Pericardium fibroblast (primary cell): ENCODE results near the gene PSMB10. TPM values are rescaled to one million over a fixed set of nuclear protein-coding genes. Genes with fewer than 3 reads are reported as not detected.

Experiments
- total RNA-seq: library from RNA; depleted of rRNA; stranded (reverse); fragments of >200 nt; gene quantifications from 2 replicates; pipeline ENCODE4 v1.2.3, GENCODE V29; 2015

The PSMB10 gene
- 28.0 and 38.6 TPM in 2 replicates for total RNA-seq

GRCh38 chr16:67936124-67936879 lies at the start of gene PSMB10:
Gene PSMB10, minus strand, starts transcription at chr16:67936850. Its CDS starts 101 bp downstream, at chr16:67936749.

GRCh38 chr16:67979955-67980678 lies 43.5 kb upstream of the PSMB10 start, which contains the start of gene DPEP3:
Gene DPEP3, minus strand, starts transcription at chr16:67980499. Its CDS starts 119 bp downstream, at chr16:67980380.

GRCh38 chr16:67968400-67969253 lies 32.0 kb upstream of the PSMB10 start, which contains the start of gene SLC12A4:
Gene SLC12A4, minus strand, starts transcription at chr16:67968637. Its CDS starts 84 bp downstream, at chr16:67968553.

GRCh38 chr16:67943619-67944504 lies 7.2 kb upstream of the PSMB10 start, which contains the start of gene LCAT:
Gene LCAT, minus strand, starts transcription at chr16:67944120. Its CDS starts 19 bp downstream, at chr16:67944101.

GRCh38 chr16:67931712-67932461 lies 4.8 kb downstream of the PSMB10 start, which contains the start of gene CTRL:
Gene CTRL, minus strand, starts transcription at chr16:67931862. Its CDS starts 10 bp downstream, at chr16:67931852.

GRCh38 chr16:67892899-67893742 lies 43.5 kb downstream of the PSMB10 start, which contains the start of gene PSKH1:
Gene PSKH1, plus strand, starts transcription at chr16:67893254. Its CDS starts 15,496 bp downstream, at chr16:67908750.

GRCh38 chr16:67884684-67885083 lies 52.0 kb downstream of the PSMB10 start, which contains the start of gene NRN1L:
Gene NRN1L, plus strand, starts transcription at chr16:67884885. Its CDS starts 19 bp downstream, at chr16:67884904.

Other genes starting within 250 kb of the PSMB10 start
- gene GFOD2, start 217.5 kb downstream of the PSMB10 start, total RNA-seq, result 6.5 and 8.5 TPM in 2 replicates
- gene RANBP10, start 130.3 kb downstream of the PSMB10 start, total RNA-seq, result 5.0 and 5.2 TPM in 2 replicates
- gene TSNAXIP1, start 130.0 kb downstream of the PSMB10 start, total RNA-seq, result 0.26 and 0.58 TPM in 2 replicates
- gene THAP11, start 94.5 kb downstream of the PSMB10 start, total RNA-seq, result 39.7 and 52.5 TPM in 2 replicates
- 193 and 272 TPM in 2 replicates for gene NUTF2, start 89.9 kb downstream of the PSMB10 start, total RNA-seq
- gene CENPT, start 89.2 kb downstream of the PSMB10 start, total RNA-seq, result 32.6 and 32.7 TPM in 2 replicates
- 37.6 TPM in 2 replicates for gene EDC4, start 63.8 kb downstream of the PSMB10 start, total RNA-seq
- gene NRN1L, start 52.0 kb downstream of the PSMB10 start, total RNA-seq, result 0.47 and 0.77 TPM in 2 replicates
- gene PSKH1, start 43.6 kb downstream of the PSMB10 start, total RNA-seq, result 13.1 and 15.5 TPM in 2 replicates
- 0.34 TPM in 1 of 2 replicates, not detected in the other for gene CTRL, start 5.0 kb downstream of the PSMB10 start, total RNA-seq
- 7.1 and 10.5 TPM in 2 replicates for gene LCAT, start 7.3 kb upstream of the PSMB10 start, total RNA-seq
- 29.1 and 50.4 TPM in 2 replicates for gene SLC12A4, start 31.8 kb upstream of the PSMB10 start, total RNA-seq
- gene DPEP3, start 43.6 kb upstream of the PSMB10 start, total RNA-seq, result not detected in 2 replicates
- gene DPEP2, start 62.6 kb upstream of the PSMB10 start, total RNA-seq, result not detected in 2 replicates
- not detected in 2 replicates for gene DPEP2NB, start 79.1 kb upstream of the PSMB10 start, total RNA-seq
- gene DDX28, start 86.4 kb upstream of the PSMB10 start, total RNA-seq, result 3.3 and 6.6 TPM in 2 replicates
- gene DUS2, start 86.4 kb upstream of the PSMB10 start, total RNA-seq, result 8.9 and 10.0 TPM in 2 replicates
- 19.1 and 22.2 TPM in 2 replicates for gene NFATC3, start 148.5 kb upstream of the PSMB10 start, total RNA-seq